HCT116 (cell line): Measurements from ENCODE around the gene COL23A1. TPM values are rescaled to one million over a fixed set of nuclear protein-coding genes. Genes with fewer than 3 reads are reported as not detected.

Experiments used
- ATAC-seq: fragments of 200-7000 bp; cut with Tn5 transposase; 2 replicates; pipeline ENCODE4 v1.9.1; 2020; ENCODE audit warnings: mild to moderate bottlenecking, moderate library complexity
- BruUV-seq: library from RNA; stranded (reverse); fragments of 400-500 nt; replicated peaks from 2 replicates; lab custom pipeline; 2021; lab: Mats Ljungman, UMichigan
- CTCF ChIA-PET: fragments of 300-600 bp; sonication (Branson Sonifier 250); formaldehyde crosslinking; loops from one replicate; lab custom pipeline; 2021; ENCODE audit warnings: antibody characterized with exemption; lab: Charles Lee
- POLR2A ChIA-PET: fragments of 300-600, 350-600 bp; sonication (Branson Sonifier 250); formaldehyde crosslinking; loops from one replicate; lab custom pipeline; 2021; ENCODE audit warnings: antibody characterized with exemption; lab: Charles Lee
- RAD21 ChIA-PET, 2 experiments: fragments of 300-600 bp; sonication (Branson Sonifier 250); formaldehyde crosslinking; loops; one replicate each; lab custom pipeline; 2023; ENCODE audit warnings: low total read pairs in 2 of 2; ENCODE audit not compliant: uncharacterized antibody in 2 of 2, unreplicated experiment in 2 of 2, low non-redundant PET in 1 of 2; lab: Charles Lee
- DNase-seq: peaks from one replicate; pipeline ENCODE4 v3.0.0-alpha.2; 2010; ENCODE audit warnings: low read depth, low spot score
- H2AFZ ChIP-seq: fragments of 200-600 bp; shearing (Covaris generic), sonication (generic); 2 replicates; pipeline ENCODE4 v1.6.1; 2017; ENCODE audit warnings: low read depth, mixed run types, mixed read lengths, antibody characterized with exemption, low read length; ENCODE audit not compliant: poor library complexity, severe bottlenecking
- H3K27ac ChIP-seq: 2 replicates; pipeline ENCODE4 v1.5.1; 2012; ENCODE audit warnings: low read depth, low read length
- H3K27me3 ChIP-seq: fragments of 200-600 bp; sonication (generic); 2 replicates; pipeline ENCODE4 v1.6.1; 2016; ENCODE audit warnings: mixed run types, low read length, mixed read lengths; ENCODE audit not compliant: insufficient read depth
- H3K36me3 ChIP-seq, 2 experiments: fragments of 200-500 bp in 1 of 2; fragments of 200-600 bp in 1 of 2; sonication (Bioruptor generic) in 1 of 2; sonication (generic) in 1 of 2; 2 replicates each; pipeline versions ENCODE4 v1.5.1 to v1.6.1; 2014 to 2016; ENCODE audit warnings: low read length in 2 of 2, inconsistent platforms in 1 of 2, mixed read lengths in 1 of 2, mixed run types in 1 of 2; ENCODE audit not compliant: insufficient read depth in 2 of 2, control insufficient read depth in 1 of 2
- H3K4me1 ChIP-seq, 2 experiments: fragments of 200-600 bp in 1 of 2; sonication (generic) in 1 of 2; 2 replicates each; pipeline versions ENCODE4 v1.5.1 to v1.6.1; 2012 to 2017; ENCODE audit warnings: low read length in 2 of 2, inconsistent platforms in 1 of 2, mild to moderate bottlenecking in 1 of 2, mixed read lengths in 1 of 2, mixed run types in 1 of 2, moderate library complexity in 1 of 2; ENCODE audit not compliant: insufficient read depth in 2 of 2, control insufficient read depth in 1 of 2
- H3K4me2 ChIP-seq: fragments of 200-600 bp; sonication (generic); 2 replicates; pipeline ENCODE4 v1.6.1; 2017; ENCODE audit warnings: mixed run types, low read length, mixed read lengths
- H3K4me3 ChIP-seq, 2 experiments: fragments of 200-600 bp in 1 of 2; sonication (generic) in 1 of 2; replicated peaks in 1 of 2; 2 replicates each; pipeline ENCODE4 v1.5.1; 2011 to 2016; ENCODE audit warnings: low read length in 2 of 2, control low read depth in 1 of 2, low read depth in 1 of 2, mild to moderate bottlenecking in 1 of 2, mixed read lengths in 1 of 2, mixed run types in 1 of 2
- H3K79me2 ChIP-seq: fragments of 200-600 bp; sonication (generic); 2 replicates; pipeline ENCODE4 v1.6.1; 2017; ENCODE audit warnings: mild to moderate bottlenecking, mixed run types, low read length, moderate library complexity, mixed read lengths; ENCODE audit not compliant: insufficient read depth
- H3K9ac ChIP-seq: fragments of 200-600 bp; sonication (generic); 2 replicates; pipeline ENCODE4 v1.6.1; 2016; ENCODE audit warnings: low read length, mixed read lengths
- H3K9me2 ChIP-seq: fragments of 200-600 bp; sonication (generic), shearing (Covaris generic); 2 replicates; pipeline ENCODE4 v1.6.1; 2017; ENCODE audit warnings: mixed run types, mild to moderate bottlenecking, moderate library complexity; ENCODE audit not compliant: insufficient read depth
- H3K9me3 ChIP-seq, 2 experiments: fragments of 200-500 bp in 1 of 2; fragments of 200-600 bp in 1 of 2; sonication (Bioruptor generic) in 1 of 2; sonication (generic) in 1 of 2; 2 replicates each; pipeline ENCODE4 v1.6.1; 2014 to 2017; ENCODE audit warnings: low read length in 2 of 2, mixed read lengths in 2 of 2, inconsistent platforms in 1 of 2, low read depth in 1 of 2, mild to moderate bottlenecking in 1 of 2, mixed run types in 1 of 2, moderate library complexity in 1 of 2; ENCODE audit not compliant: control insufficient read depth in 1 of 2, insufficient read depth in 1 of 2
- H4K20me1 ChIP-seq: fragments of 200-600 bp; sonication (generic), shearing (Covaris generic); 2 replicates; pipeline ENCODE4 v1.6.1; 2017; ENCODE audit warnings: mixed run types, mild to moderate bottlenecking, moderate library complexity; ENCODE audit not compliant: insufficient read depth
- CEBPB ChIP-seq: IDR thresholded peaks from 2 replicates; pipeline ENCODE4 v1.6.1; 2012; ENCODE audit warnings: low read depth
- ELF1 ChIP-seq: IDR thresholded peaks from 2 replicates; pipeline ENCODE4 v1.6.1; 2012; ENCODE audit warnings: low read depth, borderline replicate concordance
- EZH2 ChIP-seq: fragments of 200-600 bp; sonication (generic); IDR thresholded peaks from 2 replicates; pipeline ENCODE4 v1.6.1; 2017; ENCODE audit warnings: antibody characterized with exemption, mixed run types
- EZH2phosphoT487 ChIP-seq: fragments of 200-600 bp; IDR thresholded peaks from 2 replicates; pipeline ENCODE4 v1.6.1; 2018; ENCODE audit warnings: antibody characterized with exemption, borderline replicate concordance
- FOSL1 ChIP-seq: IDR thresholded peaks from 2 replicates; pipeline ENCODE4 v1.6.1; 2012; ENCODE audit warnings: low read depth
- JUND ChIP-seq: IDR thresholded peaks from 2 replicates; pipeline ENCODE4 v1.6.1; 2012
- MAX ChIP-seq: IDR thresholded peaks from 2 replicates; pipeline ENCODE4 v1.6.1; 2012
- POLR2A ChIP-seq: IDR thresholded peaks from 2 replicates; pipeline ENCODE4 v1.7.0; 2011; ENCODE audit warnings: borderline replicate concordance; ENCODE audit not compliant: insufficient read depth, insufficient read length; ENCODE audit errors: extremely low read depth
- SIN3A ChIP-seq: IDR thresholded peaks from 2 replicates; pipeline ENCODE4 v1.6.1; 2012; ENCODE audit warnings: low read depth
- SP1 ChIP-seq: IDR thresholded peaks from 2 replicates; pipeline ENCODE4 v1.6.1; 2012; ENCODE audit warnings: low read depth
- TCF7L2 ChIP-seq: IDR thresholded peaks from 2 replicates; pipeline ENCODE4 v1.7.0; 2011; ENCODE audit warnings: borderline replicate concordance, inconsistent platforms; ENCODE audit not compliant: insufficient read depth, insufficient read length; ENCODE audit errors: extremely low read depth
- YY1 ChIP-seq: IDR thresholded peaks from 2 replicates; pipeline ENCODE4 v1.6.1; 2011; ENCODE audit warnings: low read length, low read depth, moderate library complexity, mild to moderate bottlenecking; ENCODE audit not compliant: insufficient replicate concordance; ENCODE audit errors: extremely low read depth
- ZNF274 ChIP-seq: fragments of 200-500 bp; sonication (Bioruptor generic); IDR thresholded peaks from 2 replicates; pipeline ENCODE4 v1.6.1; 2014; ENCODE audit warnings: mild to moderate bottlenecking, low read depth, low read length, inconsistent platforms
- intact Hi-C: fragments of 100-400 bp; cut with micrococcal nuclease; formaldehyde crosslinking; loops from 2 replicates; pipeline ENCODE4 v1.10.0; 2022
- total RNA-seq: library from RNA; stranded (reverse); gene quantifications from one replicate; pipeline ENCODE4 v1.2.1, GENCODE V29; 2021; ENCODE audit not compliant: unreplicated experiment

Gene COL23A1
- total RNA-seq, 1 experiment from 2014 or later, result not detected

- ATAC-seq (no peak), DNase-seq (no peak)
- Histone ChIP-seq H2AFZ (no peak overlapping the region), H3K9me2 (no peaks in the 10 kb centered on the region), H3K36me3 (no peaks in the 10 kb centered on the region), H3K4me1 (peaks cover 0 to 6% of the 10 kb centered on the region in 2 experiments; a peak in 1 of 4 replicates), H3K4me2 (no peak overlapping the region), H3K4me3 (no peak overlapping the region), H3K79me2 (no peaks in the 10 kb centered on the region), H3K9ac (no peak overlapping the region), H3K9me3 (no peaks in the 10 kb centered on the region), H4K20me1 (no peaks in the 10 kb centered on the region), H3K27me3 (peaks cover 5% of the 10 kb centered on the region; the same call in 1 of the 2 replicates), H3K27ac (no peak overlapping the region)
- ChIA-PET CTCF (no interaction called here), POLR2A (no interaction called here), RAD21 (no interaction called here)
- intact Hi-C loops, result no loop called here
- BruUV-seq, result no TSS peak
- TF ChIP-seq JUND (no peak), YY1 (no peak), TCF7L2 (no peak), ELF1 (no peak), CEBPB (no peak), ZNF274 (no peak), SP1 (no peak), POLR2A (no peak), EZH2phosphoT487 (no peak), SIN3A (no peak)
These were observed 208.1 kb downstream of the COL23A1 start for GRCh38 chr5:178381921-178382695.

- no TSS peak for BruUV-seq
- no peaks in the 10 kb centered on the region for H3K27me3 ChIP-seq
- DNase-seq (no peak), ATAC-seq (no peak)
- no peak overlapping the region for H3K9ac ChIP-seq
- H2AFZ ChIP-seq, result no peak overlapping the region
- TF ChIP-seq MAX, result no peak
- TF ChIP-seq EZH2, result no peak
- no peak for TF ChIP-seq FOSL1
- CTCF ChIA-PET, result no interaction called here
- no peaks in the 10 kb centered on the region for H3K79me2 ChIP-seq
- no peak overlapping the region for H3K27ac ChIP-seq
- RAD21 ChIA-PET, result no interaction called here
- H3K9me2 ChIP-seq, result no peaks in the 10 kb centered on the region
- H4K20me1 ChIP-seq, result no peaks in the 10 kb centered on the region
- intact Hi-C loops, result no loop called here
- H3K4me3 ChIP-seq, result no peak overlapping the region
- H3K36me3 ChIP-seq, result no peaks in the 10 kb centered on the region
- H3K4me1 ChIP-seq, result peaks cover 0 to 6% of the 10 kb centered on the region in 2 experiments; a peak in 1 of 4 replicates
- H3K9me3 ChIP-seq, result no peaks in the 10 kb centered on the region
- POLR2A ChIA-PET, result no interaction called here
- no peak overlapping the region for H3K4me2 ChIP-seq
These were observed 209.0 kb downstream of the COL23A1 start for GRCh38 chr5:178381206-178381605.
